KMS-11 (cell line): ENCODE measurements around the gene SF3B1.
A peak's percentile ranks its signal among the peaks of the same experiment; 100 is the strongest.
"Not testable (repeated sequence)": the region's sequence is repeated elsewhere in the genome, so short reads cannot be mapped to it uniquely, and the experiment has no call there.

Experiments
- H2AFZ ChIP-seq: fragments of 200-600 bp; sonication (generic); 2 replicates; pipeline ENCODE4 v1.6.1; 2016; ENCODE audit warnings: antibody characterized with exemption, mixed run types, low read depth
- H3K27ac ChIP-seq: fragments of 200-600 bp; sonication (generic); 2 replicates; pipeline ENCODE4 v1.6.1; 2016; ENCODE audit warnings: mild to moderate bottlenecking, mixed run types
- H3K27me3 ChIP-seq: fragments of 200-600 bp; sonication (generic); 2 replicates; pipeline ENCODE4 v1.6.1; 2017; ENCODE audit warnings: mild to moderate bottlenecking, low read depth, mixed run types, moderate library complexity; ENCODE audit not compliant: insufficient read depth
- H3K36me3 ChIP-seq: fragments of 200-600 bp; sonication (generic); 2 replicates; pipeline ENCODE4 v1.6.1; 2017; ENCODE audit warnings: mild to moderate bottlenecking, mixed run types; ENCODE audit not compliant: insufficient read depth
- H3K4me1 ChIP-seq: fragments of 200-600 bp; sonication (generic); 2 replicates; pipeline ENCODE4 v1.6.1; 2016; ENCODE audit warnings: mild to moderate bottlenecking, low read depth, mixed run types; ENCODE audit not compliant: poor library complexity, severe bottlenecking
- H3K4me2 ChIP-seq: fragments of 200-600 bp; sonication (generic); 2 replicates; pipeline ENCODE4 v1.7.0; 2016; ENCODE audit warnings: mild to moderate bottlenecking, mixed run types
- H3K4me3 ChIP-seq: fragments of 200-600 bp; sonication (generic); IDR thresholded peaks from 2 replicates; pipeline ENCODE4 v1.6.1; 2017; ENCODE audit warnings: low read depth, low read length, mixed read lengths; ENCODE audit not compliant: insufficient read depth
- H3K79me2 ChIP-seq: fragments of 200-600 bp; sonication (generic); 2 replicates; pipeline ENCODE4 v1.6.1; 2016; ENCODE audit warnings: low read depth, mixed run types; ENCODE audit not compliant: insufficient read depth
- H3K9ac ChIP-seq: fragments of 200-600 bp; sonication (generic); 2 replicates; pipeline ENCODE4 v1.6.1; 2016; ENCODE audit warnings: mild to moderate bottlenecking, mixed run types
- H4K20me1 ChIP-seq: fragments of 200-600 bp; sonication (generic); 2 replicates; pipeline ENCODE4 v1.6.1; 2016; ENCODE audit warnings: mild to moderate bottlenecking, mixed run types; ENCODE audit not compliant: insufficient read depth
- CTCF ChIP-seq: fragments of 200-600 bp; sonication (generic); conservative IDR thresholded peaks from 2 replicates; pipeline ENCODE4 v1.6.1; 2017; ENCODE audit warnings: low read depth, mild to moderate bottlenecking, antibody characterized with exemption, low read length, moderate library complexity, mixed read lengths

The SF3B1 gene

GRCh38 chr2:197378086-197378485 is 56.7 kb downstream of the SF3B1 start:
- H2AFZ ChIP-seq = 0 out of 2 replicates have a peak overlapping the region, but pooled peaks have one; percentile 26
- no peak overlapping the region for H3K4me2 ChIP-seq
- H3K36me3 ChIP-seq = no peaks in the 10 kb centered on the region
- no peak overlapping the region for H3K9ac ChIP-seq
- no peaks in the 10 kb centered on the region for H3K79me2 ChIP-seq
- H3K27me3 ChIP-seq = no peaks in the 10 kb centered on the region
- no peak for TF ChIP-seq CTCF
- H3K4me1 ChIP-seq = peaks cover 8% of the 10 kb centered on the region
- H4K20me1 ChIP-seq = no peaks in the 10 kb centered on the region
- H3K4me3 ChIP-seq = no peak overlapping the region
- no peak overlapping the region for H3K27ac ChIP-seq

GRCh38 chr2:197377670-197378069 is 57.2 kb downstream of the SF3B1 start:
- Histone ChIP-seq H2AFZ (no peak overlapping the region), H3K27me3 (no peaks in the 10 kb centered on the region), H3K27ac (no peak overlapping the region), H3K4me3 (no peak overlapping the region), H3K4me2 (no peak overlapping the region), H4K20me1 (no peaks in the 10 kb centered on the region), H3K36me3 (no peaks in the 10 kb centered on the region), H3K9ac (no peak overlapping the region), H3K79me2 (no peaks in the 10 kb centered on the region), H3K4me1 (peaks cover 8% of the 10 kb centered on the region)
- TF ChIP-seq CTCF = no peak

GRCh38 chr2:197372592-197372991 is 62.2 kb downstream of the SF3B1 start:
- Histone ChIP-seq H3K27me3 (no peaks in the 10 kb centered on the region), H3K9ac (no peak overlapping the region), H3K4me3 (no peak overlapping the region), H4K20me1 (no peaks in the 10 kb centered on the region), H3K36me3 (no peaks in the 10 kb centered on the region), H3K79me2 (no peaks in the 10 kb centered on the region), H3K4me2 (no peak overlapping the region), H2AFZ (no peak overlapping the region), H3K4me1 (peaks cover 1% of the 10 kb centered on the region), H3K27ac (no peak overlapping the region)
- no peak for TF ChIP-seq CTCF

- H3K36me3 ChIP-seq, H3K79me2 ChIP-seq, H3K4me1 ChIP-seq, H3K4me2 ChIP-seq, H3K27ac ChIP-seq, H3K9ac ChIP-seq, H3K4me3 ChIP-seq, H2AFZ ChIP-seq, H4K20me1 ChIP-seq, H3K27me3 ChIP-seq: not testable (repeated sequence)
Measured at GRCh38 chr2:197370664-197371063, 64.2 kb downstream of the SF3B1 start.

- Histone ChIP-seq H2AFZ (no peak overlapping the region), H3K4me3 (no peak overlapping the region), H3K4me2 (no peak overlapping the region), H3K36me3 (no peaks in the 10 kb centered on the region), H3K9ac (no peak overlapping the region), H3K4me1 (no peaks in the 10 kb centered on the region), H3K27me3 (no peaks in the 10 kb centered on the region), H3K27ac (no peak overlapping the region), H4K20me1 (no peaks in the 10 kb centered on the region), H3K79me2 (no peaks in the 10 kb centered on the region)
- TF ChIP-seq CTCF = no peak
Measured at GRCh38 chr2:197369933-197370320, 64.9 kb downstream of the SF3B1 start.
